HepG2 (cell line): ENCODE results near the gene BCDIN3D. TPM values are rescaled to one million over a fixed set of nuclear protein-coding genes. Genes with fewer than 3 reads are reported as not detected.

Source experiments
- ATAC-seq: fragments of 200-7000 bp; cut with Tn5 transposase; 3 replicates; pipeline ENCODE4 v1.9.1; 2020; ENCODE audit warnings: mild to moderate bottlenecking, moderate library complexity
- BruUV-seq: library from RNA; stranded (reverse); fragments of 400-500 nt; replicated peaks from 2 replicates; lab custom pipeline; 2021; lab: Mats Ljungman, UMichigan
- CTCF ChIA-PET: fragments of 300-600 bp; formaldehyde crosslinking; extraction: SDS; loops from one replicate; lab custom pipeline; 2021; ENCODE audit warnings: low total read pairs, inconsistent platforms, low intra/inter-chr PET ratio; lab: Yijun Ruan, JAX
- POLR2A ChIA-PET: fragments of 350-600 bp; sonication (Branson Sonifier 250); formaldehyde crosslinking; loops from one replicate; lab custom pipeline; 2020; ENCODE audit warnings: antibody characterized with exemption, inconsistent platforms; lab: Yijun Ruan, JAX
- DNase-seq: peaks from one replicate; pipeline ENCODE4 v3.0.0-alpha.2; 2015; ENCODE audit warnings: low spot score
- FAIRE-seq: peaks from 3 replicates; lab custom pipeline; 2011; peaks lifted over from hg19 to GRCh38; lab: Jason Lieb, UNC
- H2AFZ ChIP-seq: one replicate; pipeline ENCODE4 v1.6.1; 2011; ENCODE audit warnings: low read length, inconsistent platforms
- H3K27ac ChIP-seq: fragments of 300-600 bp; 3 replicates; pipeline ENCODE4 v1.8.0; 2011; ENCODE audit warnings: mixed run types, mild to moderate bottlenecking, mixed read lengths, low read length, inconsistent platforms; ENCODE audit not compliant: insufficient read depth; ENCODE audit errors: extremely low read length
- H3K27me3 ChIP-seq, 2 experiments: fragments of 200-600 bp in 1 of 2; 2 replicates in 1 of 2; 3 replicates in 1 of 2; pipeline versions ENCODE4 v1.6.0 to v1.8.0; 2011; ENCODE audit warnings: low read length in 2 of 2, mild to moderate bottlenecking in 2 of 2, moderate library complexity in 2 of 2, inconsistent platforms in 1 of 2; ENCODE audit not compliant: insufficient read depth in 2 of 2, control insufficient read depth in 1 of 2
- H3K36me3 ChIP-seq, 2 experiments: fragments of 200-600 bp in 1 of 2; replicated peaks in 1 of 2; 2 replicates in 1 of 2; 3 replicates in 1 of 2; pipeline versions ENCODE4 v1.5.1 to v1.8.0; 2011; ENCODE audit warnings: low read length in 2 of 2, inconsistent platforms in 1 of 2; ENCODE audit not compliant: insufficient read depth in 2 of 2, control insufficient read depth in 1 of 2
- H3K4me1 ChIP-seq: 2 replicates; pipeline ENCODE4 v1.5.1; 2012; ENCODE audit warnings: low read length, inconsistent platforms; ENCODE audit not compliant: insufficient read depth
- H3K4me2 ChIP-seq: 2 replicates; pipeline ENCODE4 v1.6.0; 2011; ENCODE audit warnings: low read depth, low read length, inconsistent platforms
- H3K4me3 ChIP-seq, 3 experiments: fragments of 200-600 bp in 1 of 3; sonication (generic), shearing (Covaris generic) in 1 of 3; replicated peaks in 1 of 3; 2 replicates each; pipeline ENCODE4 v1.5.1; 2011 to 2016; ENCODE audit warnings: low read length in 3 of 3, inconsistent platforms in 2 of 3, low read depth in 2 of 3, mild to moderate bottlenecking in 2 of 3, control low read depth in 1 of 3, mixed read lengths in 1 of 3; ENCODE audit not compliant: insufficient read depth in 1 of 3
- H3K79me2 ChIP-seq: one replicate; pipeline ENCODE4 v1.6.1; 2011; ENCODE audit warnings: low read length, inconsistent platforms; ENCODE audit not compliant: insufficient read depth
- H3K9ac ChIP-seq: 2 replicates; pipeline ENCODE4 v1.6.0; 2011; ENCODE audit warnings: mild to moderate bottlenecking, low read depth, low read length, inconsistent platforms; ENCODE audit not compliant: insufficient read depth
- H3K9me3 ChIP-seq: 2 replicates; pipeline ENCODE4 v1.5.1; 2012; ENCODE audit warnings: mild to moderate bottlenecking, low read length
- H4K20me1 ChIP-seq: 2 replicates; pipeline ENCODE4 v1.6.0; 2011; ENCODE audit warnings: inconsistent platforms, mild to moderate bottlenecking, low read length, moderate library complexity; ENCODE audit not compliant: insufficient read depth
- GTF2F1 ChIP-seq: fragments of 150-350 bp; IDR thresholded peaks from 2 replicates; pipeline ENCODE4 v1.6.1; 2014; ENCODE audit warnings: low read length
- GTF3A ChIP-seq: sonication (generic); formaldehyde crosslinking; conservative IDR thresholded peaks from 2 replicates; pipeline ENCODE4 v1.4.0; 2020; ENCODE audit warnings: mild to moderate bottlenecking, missing genetic modification reagents
- KDM3A ChIP-seq: IDR thresholded peaks from 2 replicates; pipeline ENCODE4 v1.6.1; 2018; ENCODE audit warnings: low read depth, missing compliant biosample characterization
- MTA1 ChIP-seq: sonication (generic); formaldehyde crosslinking; IDR thresholded peaks from 2 replicates; pipeline ENCODE4 v1.4.0; 2020; ENCODE audit warnings: missing genetic modification reagents, mild to moderate bottlenecking, borderline replicate concordance
- NFATC3 ChIP-seq: sonication (generic); formaldehyde crosslinking; IDR thresholded peaks from 2 replicates; pipeline ENCODE4 v1.5.1; 2020; ENCODE audit warnings: mild to moderate bottlenecking, missing genetic modification reagents
- NFE2 ChIP-seq: sonication (generic); formaldehyde crosslinking; IDR thresholded peaks from 2 replicates; pipeline ENCODE4 v1.4.0; 2020; ENCODE audit warnings: missing genetic modification reagents
- PBX3 ChIP-seq: sonication (generic); formaldehyde crosslinking; IDR thresholded peaks from 2 replicates; pipeline ENCODE4 v1.8.1; 2023; ENCODE audit warnings: missing genetic modification reagents, inconsistent platforms, borderline replicate concordance
- PHF8 ChIP-seq: sonication (generic); formaldehyde crosslinking; IDR thresholded peaks from 2 replicates; pipeline ENCODE4 v1.5.0; 2020; ENCODE audit warnings: missing genetic modification reagents
- SCMH1 ChIP-seq: sonication (generic); formaldehyde crosslinking; IDR thresholded peaks from 2 replicates; pipeline ENCODE4 v1.9.0; 2021; ENCODE audit warnings: missing genetic modification reagents, mild to moderate bottlenecking, borderline replicate concordance
- SUZ12 ChIP-seq: fragments of 150-350 bp; IDR thresholded peaks from 2 replicates; pipeline ENCODE4 v1.6.1; 2014; ENCODE audit warnings: low read depth, low read length
- TBP ChIP-seq: sonication (generic); formaldehyde crosslinking; IDR thresholded peaks from 2 replicates; pipeline ENCODE4 v1.5.0; 2020; ENCODE audit warnings: missing genetic modification reagents
- THAP8 ChIP-seq: sonication (generic); formaldehyde crosslinking; IDR thresholded peaks from 2 replicates; pipeline ENCODE4 v1.5.1; 2020; ENCODE audit warnings: missing genetic modification reagents, mild to moderate bottlenecking, borderline replicate concordance
- TMF1 ChIP-seq: sonication (generic); formaldehyde crosslinking; IDR thresholded peaks from 2 replicates; pipeline ENCODE4 v1.8.1; 2022; ENCODE audit warnings: low read depth, missing genetic modification reagents
- YEATS2 ChIP-seq: sonication (generic); formaldehyde crosslinking; IDR thresholded peaks from 2 replicates; pipeline ENCODE4 v1.4.0; 2020; ENCODE audit warnings: missing genetic modification reagents, borderline replicate concordance
- ZBTB14 ChIP-seq: sonication (generic); formaldehyde crosslinking; IDR thresholded peaks from 2 replicates; pipeline ENCODE4 v1.4.0; 2020; ENCODE audit warnings: missing genetic modification reagents
- ZNF513 ChIP-seq: sonication (generic); formaldehyde crosslinking; conservative IDR thresholded peaks from 2 replicates; pipeline ENCODE4 v1.5.0; 2020; ENCODE audit warnings: missing genetic modification reagents
- ZNF7 ChIP-seq: IDR thresholded peaks from 2 replicates; pipeline ENCODE4 v1.6.1; 2016; ENCODE audit warnings: missing biosample characterization, missing genetic modification reagents
- ZSCAN9 ChIP-seq: IDR thresholded peaks from 2 replicates; pipeline ENCODE4 v1.6.1; 2016; ENCODE audit warnings: borderline replicate concordance
- WGBS: methylation state at CpG from one replicate; pipeline ENCODE4 v1.1.6; 2017; ENCODE audit warnings: low lambda C conversion rate; 5-methylcytosine and 5-hydroxymethylcytosine counted together
- in situ Hi-C: cut with HindIII; loops from 2 replicates; pipeline ENCODE4 v1.10.0; 2017; ENCODE audit warnings: low pct_unique_long_range_greater_than_20kb; ENCODE audit not compliant: extremely low pct_ligation_motif_present
- intact Hi-C: fragments of 100-400 bp; cut with micrococcal nuclease; formaldehyde crosslinking; loops from one replicate; pipeline ENCODE4 v1.10.0; 2022; ENCODE audit not compliant: unreplicated experiment
- polyA plus RNA-seq, 8 experiments: library from polyadenylated mRNA; depleted of rRNA in 3 of 8; stranded (reverse) in 7 of 8; unstranded in 1 of 8; fragments of >200 nt; fragmentation: Illumina TruSeq in 4 of 8; extraction: Trizol in 4 of 8; gene quantifications; 2 replicates each; pipeline versions ENCODE4 v1.2.1 to v1.2.3, GENCODE V29; 2011 to 2016; ENCODE audit warnings: low read depth in 4 of 8, missing spikeins in 1 of 8, mixed read lengths in 1 of 8; ENCODE audit not compliant: insufficient read depth in 1 of 8
- total RNA-seq, 5 experiments: library from RNA; depleted of rRNA; stranded (reverse); fragments of >200 nt; fragmentation: Illumina TruSeq; extraction: Trizol; gene quantifications; 2 replicates each; pipeline ENCODE4 v1.2.3, GENCODE V29; 2016; ENCODE audit warnings: low read depth in 1 of 5
- TF ChIP-seq, protein P1 (sequence below), 2 experiments: fragments of 450-650 bp in 1 of 2; sonication (generic) in 1 of 2; formaldehyde crosslinking; IDR thresholded peaks; 2 replicates each; pipeline versions ENCODE4 v1.5.0 to v1.8.0; 2020 to 2022; ENCODE audit warnings: mild to moderate bottlenecking in 1 of 2, missing genetic modification reagents in 1 of 2

BCDIN3D gene
- total and polyA plus RNA-seq, 2 of the 13 experiments (the other 11 are each of a cell fraction or from before 2014, with no cell fraction given): 2.2 to 2.5 TPM

GRCh38 chr12:49891476-49891875, 48.6 kb upstream of the BCDIN3D start (continued):
- TF ChIP-seq GTF2F1: no peak
- TF ChIP-seq ZNF7 (CRISPR knock-in tag): no peak
- no peak for TF ChIP-seq YEATS2 (CRISPR knock-in tag)
- no peak for TF ChIP-seq GTF3A (CRISPR knock-in tag)
- TF ChIP-seq TBP: no peak

DNA sequence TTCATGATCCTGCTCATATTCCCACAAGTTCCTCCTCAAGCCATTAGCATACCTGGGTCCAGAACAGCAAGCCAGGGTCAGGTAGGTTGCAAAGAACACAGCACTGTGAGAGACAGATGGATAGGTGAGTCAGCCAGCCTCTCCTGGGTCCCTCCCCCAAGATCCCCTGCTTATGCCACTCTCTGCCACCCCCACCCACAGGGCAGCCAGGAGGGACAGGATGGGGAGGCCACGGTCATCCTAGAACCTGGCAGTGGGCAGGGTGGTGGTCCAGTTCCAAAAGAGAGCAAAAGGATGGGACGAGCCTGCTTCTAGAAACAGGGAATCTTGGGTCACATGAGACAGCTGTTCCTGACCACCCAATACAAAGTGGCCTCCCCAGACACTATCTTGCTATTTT, 48.1 kb upstream of the BCDIN3D start:
- 25% methylated on average over 2 of the region's 2 CpGs for WGBS
- ATAC-seq: no peak
- TF ChIP-seq PHF8 (no peak), MTA1 (CRISPR knock-in tag) (no peak), ZSCAN9 (CRISPR knock-in tag) (no peak), THAP8 (CRISPR knock-in tag) (no peak), TMF1 (CRISPR knock-in tag) (no peak), KDM3A (no peak), SUZ12 (no peak), PBX3 (no peak), NFE2 (CRISPR knock-in tag) (no peak), NFATC3 (no peak), ZBTB14 (no peak), SCMH1 (no peak), ZNF513 (CRISPR knock-in tag) (no peak)
- TF ChIP-seq, protein P1, sequence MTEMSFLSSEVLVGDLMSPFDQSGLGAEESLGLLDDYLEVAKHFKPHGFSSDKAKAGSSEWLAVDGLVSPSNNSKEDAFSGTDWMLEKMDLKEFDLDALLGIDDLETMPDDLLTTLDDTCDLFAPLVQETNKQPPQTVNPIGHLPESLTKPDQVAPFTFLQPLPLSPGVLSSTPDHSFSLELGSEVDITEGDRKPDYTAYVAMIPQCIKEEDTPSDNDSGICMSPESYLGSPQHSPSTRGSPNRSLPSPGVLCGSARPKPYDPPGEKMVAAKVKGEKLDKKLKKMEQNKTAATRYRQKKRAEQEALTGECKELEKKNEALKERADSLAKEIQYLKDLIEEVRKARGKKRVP (CRISPR knock-in tag; IDR thresholded peaks at IDR 0.05): no peak

More for the DNA sequence above, 48.1 kb upstream of the BCDIN3D start:
- ChIA-PET CTCF (no interaction called here), POLR2A (no interaction called here)
- BruUV-seq: no TSS peak
- no peak for DNase-seq
- intact Hi-C loops (no loop called here), in situ Hi-C loops (no loop called here)
- Histone ChIP-seq H3K4me3 (no peak overlapping the region), H3K36me3 (no peaks in the 10 kb centered on the region), H2AFZ (no peak overlapping the region), H3K4me1 (peaks cover 35% of the 10 kb centered on the region), H4K20me1 (no peaks in the 10 kb centered on the region), H3K27me3 (peaks cover 6 to 64% of the 10 kb centered on the region in 2 experiments; a peak in 4 of 5 replicates), H3K9me3 (no peaks in the 10 kb centered on the region), H3K27ac (no peak overlapping the region), H3K4me2 (no peak overlapping the region), H3K79me2 (no peaks in the 10 kb centered on the region), H3K9ac (no peak overlapping the region)
- FAIRE-seq: no peak
